ENCODE data around the gene SMIM29. TPM values are rescaled to one million over a fixed set of nuclear protein-coding genes. Genes with fewer than 3 reads are reported as not detected.
A peak's percentile ranks its signal among the peaks of the same experiment; 100 is the strongest.

SMIM29 gene
- total and polyA plus RNA-seq, 2 donors (not counting 3 experiments of a cell fraction or from before 2014, with no cell fraction given): 37.6 to 75.2 TPM

GRCh38 chr6:34246563-34247391 lies 2.0 kb downstream of the SMIM29 start:
- H3K27ac ChIP-seq (ENCODE audit: insufficient read depth, low read depth, low read length): peak overlapping the region; percentile 0
- H3K27me3 ChIP-seq (ENCODE audit: control insufficient read depth in 2 of 2, insufficient read depth in 2 of 2, low read length in 2 of 2): no peaks in the 10 kb centered on the region
- intact Hi-C loops (cut with micrococcal nuclease): no loop called here
- no peaks in the 10 kb centered on the region for H3K9me1 ChIP-seq (replicated peaks; ENCODE audit: control insufficient read depth, extremely low read depth, insufficient read depth, low read length)
- H3K4me3 ChIP-seq (replicated peaks in 1 of 3; ENCODE audit: insufficient read depth in 1 of 3, low read depth in 1 of 3, low read length in 3 of 3): no peak overlapping the region
- peaks cover 7% of the 10 kb centered on the region in 2 experiments for H3K36me3 ChIP-seq (ENCODE audit: control insufficient read depth in 2 of 2, extremely low read depth in 1 of 2, insufficient read depth in 2 of 2, low read length in 2 of 2)
- ChIA-PET POLR2A (interaction anchor here (0.6 to 3.4 kb wide), 2 partner anchors 10 to 83 kb away, joined by 5 to 13 read pairs; partner anchors contain the start of gene HMGA1), CTCF (interaction anchor here (1.5 to 5.8 kb wide), 4 partner anchors 23 to 171 kb away, joined by 5 to 278 read pairs (median 50); no protein-coding TSS in a partner anchor)
- BruUV-seq (replicated peaks): no TSS peak
- H3K79me2 ChIP-seq (ENCODE audit: control insufficient read depth, insufficient read depth, low read length): peaks cover 10% of the 10 kb centered on the region
- H3K4me1 ChIP-seq (ENCODE audit: control insufficient read depth, extremely low read depth, insufficient read depth, low read length): peaks cover 55% of the 10 kb centered on the region
- FAIRE-seq (peak; percentile 83), DNase-seq (ENCODE audit: low read depth, low spot score) (peak; percentile 48)
- no peaks in the 10 kb centered on the region for H4K20me1 ChIP-seq (replicated peaks; ENCODE audit: control insufficient read depth, extremely low read depth, insufficient read depth, low read length)
- no peak overlapping the region for H2AFZ ChIP-seq (ENCODE audit: low read depth, low read length)
- H3K4me2 ChIP-seq (ENCODE audit: insufficient read depth, low read length): no peak overlapping the region
- no peak for TF ChIP-seq GATA2 (IDR thresholded peaks at IDR 0.05; ENCODE audit: insufficient read depth, insufficient read length, low read depth, low read length)
- TF ChIP-seq POLR2A (IDR thresholded peaks at IDR 0.05; ENCODE audit: low read depth, low read length): peak; percentile 93
- peak; percentile 98 for TF ChIP-seq POLR2AphosphoS5 (IDR thresholded peaks at IDR 0.05; ENCODE audit: insufficient read depth, low read depth, low read length)
- TF ChIP-seq CTCF (IDR thresholded peaks at IDR 0.05; ENCODE audit: extremely low read depth in 1 of 2, insufficient read depth in 1 of 2, low read depth in 1 of 2, low read length in 2 of 2): peak; percentile 37 to 65
- H3K9ac ChIP-seq (replicated peaks; ENCODE audit: extremely low read depth, insufficient read depth, low read length): no peak overlapping the region
- no peaks in the 10 kb centered on the region for H3K9me3 ChIP-seq (replicated peaks; ENCODE audit: control insufficient read depth, insufficient read depth, low read length)
- dilution Hi-C loops (cut with MboI; ENCODE audit: extremely low pct_ligation_motif_present, low sequenced_read_pairs): no loop called here
